ENCODE measurements around the gene TTC7B.

- no peak for TF ChIP-seq CREB1 (CRISPR knock-in tag; IDR thresholded peaks at IDR 0.05; ENCODE audit: low read depth)
- TF ChIP-seq CTCF (conservative IDR thresholded peaks at IDR 0.05; ENCODE audit: low read depth in 2 of 2) = no peak
- TF ChIP-seq EZH2phosphoT487 (IDR thresholded peaks at IDR 0.05; ENCODE audit: unreplicated experiment) = no peak
- no peak for TF ChIP-seq EZH2 (IDR thresholded peaks at IDR 0.05; ENCODE audit: low read depth, unreplicated experiment)
- TF ChIP-seq REST (IDR thresholded peaks at IDR 0.05; ENCODE audit: unreplicated experiment) = no peak
- TF ChIP-seq POLR2AphosphoS5 (IDR thresholded peaks at IDR 0.05; ENCODE audit: low read depth) = no peak
- no peak for TF ChIP-seq ZNF462 (CRISPR knock-in tag; IDR thresholded peaks at IDR 0.05)
- no peak for TF ChIP-seq STAT1 (IDR thresholded peaks at IDR 0.05; ENCODE audit: unreplicated experiment)
- TF ChIP-seq ETS1 (IDR thresholded peaks at IDR 0.05) = no peak
Measured at GRCh38 chr14:90489306-90489705, 326.9 kb downstream of the TTC7B start.

Data from GM23338 (cell line).